Globus pallidus (tissue), 1 donor: ENCODE measurements around the gene ICE1.
"Not testable (repeated sequence)": the region's sequence is repeated elsewhere in the genome, so short reads cannot be mapped to it uniquely, and the experiment has no call there.

ENCODE experiments used
- DNase-seq: peaks from one replicate; pipeline ENCODE4 v3.0.0-alpha.2; 2015; ENCODE audit warnings: low spot score

ICE1 gene

DNA sequence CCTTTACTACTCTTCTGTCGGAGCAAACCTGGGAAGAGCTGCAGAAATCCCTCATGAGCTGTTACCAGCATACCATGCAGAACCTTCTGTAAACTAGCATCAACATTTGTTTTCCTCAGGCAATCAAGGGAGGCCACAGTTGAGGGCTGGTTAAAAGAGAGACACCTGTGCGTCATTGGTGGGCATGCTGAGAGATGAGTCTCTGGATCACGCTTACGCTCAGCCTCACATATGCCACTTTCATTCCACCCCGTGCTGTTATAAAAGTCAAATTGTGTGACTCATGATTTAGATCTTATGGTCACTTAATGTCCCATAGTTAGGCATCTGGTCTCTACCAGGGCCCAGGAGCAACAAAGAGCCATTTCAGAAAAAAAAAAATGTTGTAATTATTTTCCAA is 18.1 kb upstream of the ICE1 start:
- no peak for DNase-seq

DNA sequence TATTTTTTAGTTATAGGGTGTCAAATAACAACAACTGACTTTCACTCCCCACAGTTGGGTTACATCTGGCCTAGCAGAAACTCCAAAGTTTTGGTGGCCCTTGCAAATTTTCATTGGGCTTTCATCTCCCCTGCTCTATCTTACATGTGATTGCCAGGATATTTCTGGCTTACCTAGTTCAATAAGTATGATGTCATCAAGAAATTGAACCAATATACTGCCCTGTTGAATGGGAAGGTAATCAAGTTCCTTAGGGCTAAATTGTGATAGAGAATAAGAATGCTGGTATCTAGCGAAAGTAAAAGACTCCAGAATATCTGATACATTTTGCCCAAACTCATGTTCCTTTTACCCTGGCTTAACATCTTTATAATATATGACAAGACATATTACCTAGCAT is 17.0 kb upstream of the ICE1 start:
- DNase-seq = no peak

DNA sequence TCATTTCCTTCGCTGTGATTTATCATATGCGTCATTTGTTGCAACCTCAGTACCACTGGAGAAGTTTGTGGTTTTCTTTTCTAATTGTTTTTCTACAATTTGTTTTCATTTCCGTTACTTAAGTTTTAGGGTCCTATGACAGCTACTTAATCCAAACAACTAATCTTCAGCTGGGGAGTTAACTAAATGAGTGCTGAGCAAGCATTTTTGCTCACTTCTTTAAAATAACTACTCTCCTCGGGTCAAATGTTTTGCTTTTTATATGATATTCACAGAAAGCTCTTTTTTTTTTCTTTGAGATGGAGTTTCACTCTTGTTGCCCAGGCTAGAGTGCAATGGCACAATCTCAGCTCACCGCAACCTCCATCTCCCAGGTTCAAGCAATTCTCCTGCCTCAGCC is 14.6 kb upstream of the ICE1 start:
- DNase-seq = no peak

DNA sequence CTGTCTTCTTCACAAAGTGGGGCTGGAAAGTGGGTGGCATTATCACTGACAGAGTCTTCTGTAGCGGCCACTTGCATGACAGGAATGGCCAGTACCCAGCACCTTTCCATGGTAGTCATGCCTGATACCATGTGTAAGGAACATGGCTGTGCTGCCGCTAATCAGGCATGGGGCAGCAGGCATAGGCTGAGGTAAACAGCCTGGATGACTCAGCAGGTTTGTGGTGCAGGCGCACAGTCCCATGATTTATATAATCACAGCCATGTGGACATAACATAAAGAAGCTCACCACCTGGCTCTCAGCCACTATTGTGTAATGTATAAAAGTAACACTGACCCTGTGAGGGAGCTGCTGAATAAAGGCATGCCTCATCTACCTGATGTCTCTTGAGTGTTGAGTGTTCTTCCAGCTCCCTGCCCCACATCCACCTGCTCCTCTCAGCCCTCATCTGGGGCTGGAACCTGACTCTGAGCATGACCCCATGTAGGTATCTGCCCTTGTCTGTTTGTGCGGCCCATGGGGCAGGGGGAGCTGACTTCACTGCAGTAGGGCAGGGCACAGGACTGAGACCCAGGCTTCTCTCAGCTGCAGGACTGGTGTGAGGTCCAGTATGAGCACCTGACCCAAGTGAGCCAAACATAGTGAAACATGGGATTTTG is 13.2 kb upstream of the ICE1 start:
- no peak for DNase-seq

DNA sequence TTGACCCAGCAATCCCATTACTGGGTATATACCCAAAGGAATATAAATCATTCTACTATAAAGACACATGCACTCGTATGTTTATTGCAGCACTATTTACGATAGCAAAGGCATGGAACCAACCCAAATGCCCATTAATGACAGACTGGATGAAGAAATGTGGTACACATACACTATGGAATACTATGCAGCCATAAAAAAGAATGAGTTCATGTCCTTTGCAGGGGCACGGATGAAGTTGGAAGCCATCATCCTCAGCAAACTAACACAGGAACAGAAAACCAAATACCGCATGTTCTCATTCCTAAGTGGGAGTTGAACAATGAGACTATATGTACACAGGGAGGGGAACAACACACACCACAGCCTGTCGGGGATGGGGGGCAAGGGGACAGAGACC is 8.6 kb upstream of the ICE1 start:
- not testable (repeated sequence) for DNase-seq

DNA sequence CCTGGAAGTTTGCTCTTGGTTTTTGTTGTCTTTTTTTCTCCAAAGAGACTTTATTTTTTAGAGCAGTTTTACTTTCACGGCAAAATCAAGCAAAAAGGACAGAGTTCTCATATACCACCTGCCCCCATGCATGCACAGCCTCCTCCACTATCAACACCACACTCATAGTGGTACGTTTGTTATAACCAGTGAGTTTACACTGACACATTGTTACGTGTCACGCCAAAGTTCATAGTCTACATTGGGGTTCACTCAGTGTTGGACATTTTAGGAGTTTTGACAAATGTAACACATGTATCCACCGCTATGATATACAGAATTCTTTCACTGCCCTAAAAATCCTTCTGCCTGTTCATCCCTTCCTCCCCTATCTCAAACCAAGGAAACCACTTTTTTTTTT is 7.5 kb upstream of the ICE1 start:
- DNase-seq = no peak

DNA sequence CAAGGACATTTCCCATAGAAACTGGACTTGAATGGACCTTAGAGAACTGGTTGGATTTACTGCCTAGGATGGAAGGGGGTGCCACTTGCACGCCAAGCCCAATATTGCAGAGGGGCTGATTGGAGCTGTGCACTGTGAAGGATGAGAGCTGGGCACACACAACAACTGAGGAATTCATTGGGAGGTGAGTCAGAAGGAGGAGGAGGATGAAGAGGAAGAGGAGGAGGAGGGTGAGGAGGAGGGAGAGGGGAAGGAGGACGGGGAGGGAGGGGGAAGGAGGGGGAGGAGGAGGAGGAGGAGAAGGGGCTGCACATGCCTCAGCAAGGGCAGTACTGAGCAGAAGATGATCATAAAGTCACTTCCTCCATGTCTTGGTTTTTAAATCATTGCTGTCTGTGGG is 5.7 kb upstream of the ICE1 start:
- no peak for DNase-seq

DNA sequence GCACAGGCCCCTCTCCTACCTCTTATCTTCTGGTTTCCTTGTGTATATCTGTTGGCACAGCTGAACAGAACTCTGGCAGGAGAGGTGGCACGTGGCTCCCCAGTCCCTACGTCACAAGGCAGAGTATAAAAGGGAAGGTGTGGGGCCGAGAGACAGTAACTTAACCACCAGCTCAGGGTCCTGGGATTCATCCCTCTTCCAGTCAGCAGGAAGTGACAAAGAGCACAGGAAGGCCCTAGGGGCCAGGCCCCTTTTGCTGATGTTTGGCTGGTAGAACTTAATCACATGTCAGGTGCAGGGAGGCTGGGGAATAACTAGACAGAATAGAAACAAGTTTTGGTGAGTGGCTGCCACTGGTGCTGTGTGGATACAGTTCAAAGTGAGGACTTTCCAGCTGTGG is 4.5 kb upstream of the ICE1 start:
- DNase-seq = no peak

DNA sequence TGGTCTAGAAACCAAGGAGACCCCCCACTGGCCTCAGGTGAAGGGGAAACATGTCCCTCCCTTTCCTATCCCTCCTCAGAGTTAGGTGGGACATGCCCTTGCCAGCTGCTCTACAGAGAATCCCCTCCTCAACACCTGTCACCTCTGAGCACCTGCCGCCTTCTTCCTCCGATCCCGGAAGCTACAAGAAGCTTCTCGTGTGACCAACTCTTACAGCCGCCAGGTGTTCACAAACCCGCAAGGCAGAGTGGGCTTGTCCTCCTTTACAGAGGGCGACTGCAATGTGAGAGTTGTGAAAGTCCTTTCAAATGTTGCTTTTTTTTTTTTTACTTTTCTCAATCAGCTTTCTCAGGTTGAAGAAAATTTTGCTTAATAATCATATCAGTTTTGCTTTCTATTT is 3.7 kb upstream of the ICE1 start:
- DNase-seq = no peak

DNA sequence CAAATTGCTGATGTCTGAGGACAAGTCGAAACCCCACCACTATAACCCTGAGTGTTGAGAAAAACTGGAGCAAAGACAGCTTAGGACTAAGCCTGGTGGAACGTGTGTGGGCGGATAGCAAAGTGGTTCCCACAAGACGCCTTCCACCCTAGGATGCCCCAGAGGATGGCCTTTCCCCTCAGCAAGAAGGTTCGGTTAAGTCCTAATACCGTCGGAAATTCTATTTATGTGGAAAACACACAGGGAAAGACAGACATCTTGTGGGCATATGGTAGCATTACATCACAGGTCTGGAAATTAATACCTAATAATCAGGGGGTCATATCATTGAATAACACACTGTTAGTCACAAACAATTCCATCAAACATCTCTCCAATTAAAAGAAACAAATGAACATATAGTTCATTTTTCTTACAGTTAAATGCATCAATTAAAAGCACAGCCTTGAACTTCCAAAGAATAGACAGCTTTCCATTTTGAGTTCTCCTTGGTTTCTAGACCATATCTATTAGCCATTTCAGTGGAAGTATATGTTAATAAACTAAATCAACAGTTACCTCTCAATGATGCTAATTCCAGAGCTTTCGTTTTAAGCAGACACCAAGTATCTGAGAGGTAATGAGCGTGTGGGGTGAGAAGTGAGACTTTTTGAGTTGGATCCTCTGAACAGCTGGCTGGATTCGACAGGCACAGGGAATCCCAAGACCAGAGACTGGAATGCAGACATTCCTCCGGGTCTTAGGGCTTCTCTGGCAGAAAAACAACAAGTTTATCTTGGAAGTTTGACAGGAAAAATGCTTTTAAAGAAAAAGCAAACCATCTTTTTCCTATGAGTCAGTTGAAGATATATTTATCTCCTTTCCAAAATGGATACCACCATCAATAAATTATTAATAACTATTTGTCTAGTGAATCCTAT is 2.9 kb upstream of the ICE1 start:
- peak; percentile 20 for DNase-seq

DNA sequence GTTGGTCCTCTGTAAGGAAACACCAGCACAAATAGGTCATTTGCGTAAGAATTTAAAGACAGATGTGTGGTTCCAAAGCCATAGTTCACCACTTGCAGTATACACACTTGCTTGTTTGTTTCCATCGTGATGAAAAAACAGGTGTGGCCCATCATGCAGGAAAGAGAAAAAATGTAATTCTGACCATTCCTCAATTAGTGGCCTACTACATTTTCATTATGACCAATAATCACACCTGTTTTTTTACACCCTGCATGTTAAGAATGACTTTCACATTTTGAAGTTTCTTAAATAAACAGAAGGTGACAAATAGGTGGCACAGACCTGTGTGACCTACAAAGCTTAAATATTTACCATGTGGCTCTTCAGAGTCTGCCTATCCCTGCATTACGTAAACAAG is 2.2 kb upstream of the ICE1 start:
- DNase-seq = no peak

DNA sequence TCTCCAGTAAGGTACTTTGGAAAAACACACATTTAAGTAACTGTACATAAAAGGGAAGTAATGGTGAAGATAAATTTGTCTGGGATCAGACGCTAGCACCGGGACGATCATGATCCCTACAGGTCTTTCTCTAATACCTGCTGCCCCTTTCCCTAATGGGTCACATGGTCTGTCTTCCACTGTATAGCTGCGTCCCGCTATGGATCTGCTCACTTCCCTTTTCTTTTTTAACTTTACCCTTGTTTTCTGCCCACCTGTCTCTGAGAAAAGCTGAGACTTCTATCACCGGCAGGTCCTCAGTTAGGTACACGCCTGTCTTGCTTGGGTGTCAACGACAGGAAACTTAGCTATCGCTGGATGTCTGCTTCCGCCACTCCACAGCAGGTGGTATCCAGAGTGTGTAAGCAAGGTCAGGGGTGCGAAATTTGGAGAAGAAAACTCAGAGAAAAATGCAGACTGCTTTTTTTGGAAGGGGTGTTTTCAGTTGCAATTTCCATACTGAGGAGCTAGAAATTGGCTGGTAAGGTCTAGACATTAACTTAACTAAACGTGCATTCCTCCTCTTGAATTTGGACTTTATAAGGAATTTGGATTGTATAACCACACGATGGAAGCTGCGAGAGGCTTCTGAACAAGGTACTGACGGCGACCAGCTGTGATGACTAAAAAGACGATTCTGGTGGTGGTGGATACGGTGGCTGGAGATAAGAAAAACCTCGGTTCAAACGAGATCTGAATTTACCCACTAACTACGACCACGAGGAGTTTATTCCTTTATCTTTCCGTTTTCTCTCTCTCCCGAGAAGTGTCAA is 1.1 kb upstream of the ICE1 start:
- peak; percentile 19 for DNase-seq

DNA sequence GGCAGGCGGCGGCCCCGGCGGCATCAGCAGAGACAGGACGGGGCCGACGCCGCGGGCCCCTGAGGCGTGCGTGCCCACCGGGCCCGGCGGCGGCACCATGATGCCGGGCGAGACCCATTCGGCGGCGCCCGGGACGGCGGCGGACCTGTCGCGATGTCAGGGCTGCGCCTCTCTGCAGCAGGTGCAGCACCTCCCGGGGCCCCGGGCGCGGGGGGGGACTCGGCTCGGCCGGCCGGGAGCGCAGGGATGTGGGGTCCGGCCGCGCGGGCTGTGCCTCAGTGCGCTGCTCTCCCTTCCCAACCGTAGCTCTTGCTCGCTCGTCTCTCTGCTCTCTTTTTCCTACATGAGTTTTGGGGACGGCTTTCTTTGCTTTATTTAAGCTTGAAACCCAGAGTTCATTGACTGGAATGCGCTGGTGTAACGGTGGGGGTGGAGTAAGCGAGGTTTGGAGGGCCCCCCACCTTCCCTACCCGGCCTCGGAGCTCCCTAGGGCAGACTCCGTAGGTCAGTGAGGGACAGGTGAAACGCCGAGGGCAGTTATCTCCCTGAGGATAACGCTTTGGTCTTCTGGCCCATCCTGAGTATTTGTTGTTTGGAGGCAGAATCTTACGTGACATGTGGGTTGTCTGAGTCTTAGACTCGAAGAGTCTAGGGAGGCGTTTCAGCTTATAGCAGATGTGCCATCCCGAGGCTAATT is 490 bp downstream of the ICE1 start:
- DNase-seq = no peak

DNA sequence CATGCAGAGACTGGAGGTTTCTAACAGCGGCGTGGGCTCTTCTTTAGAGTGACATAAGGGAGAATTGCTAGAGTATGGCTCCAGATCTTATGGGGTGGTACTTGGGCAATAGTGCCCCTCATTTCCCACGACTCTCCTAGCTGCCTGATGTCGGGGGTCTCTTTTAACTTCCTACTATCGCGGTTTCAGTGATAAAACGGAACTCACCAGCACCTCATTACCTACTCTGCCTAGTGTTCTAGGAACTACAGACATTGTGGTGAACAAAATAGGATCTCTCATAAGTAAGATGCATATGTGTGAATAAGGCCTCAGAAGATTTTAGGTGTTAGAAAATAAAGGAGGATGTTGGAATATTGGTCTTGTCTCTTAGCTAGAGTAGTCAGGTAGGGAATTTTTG is 1.1 kb downstream of the ICE1 start:
- no peak for DNase-seq

DNA sequence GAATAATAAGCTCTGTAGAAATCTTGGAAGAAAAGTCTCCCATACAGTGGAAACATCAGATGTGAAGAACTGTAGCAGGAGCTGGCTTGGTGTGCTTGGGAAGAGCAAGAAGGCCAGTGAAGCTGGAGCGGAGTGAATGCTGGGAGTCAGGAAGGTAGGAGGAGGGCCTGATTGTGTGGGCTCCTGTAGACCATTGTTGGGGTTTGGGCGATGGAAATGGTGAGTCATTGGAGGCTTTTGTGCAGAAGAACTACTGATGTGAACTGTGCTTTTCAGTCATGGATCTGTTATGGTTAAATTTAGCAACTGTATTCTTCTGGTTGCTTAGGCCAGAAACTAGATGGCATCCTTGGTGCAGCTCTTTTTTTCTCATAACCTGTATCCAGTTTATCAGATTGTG is 2.3 kb downstream of the ICE1 start:
- DNase-seq = no peak

DNA sequence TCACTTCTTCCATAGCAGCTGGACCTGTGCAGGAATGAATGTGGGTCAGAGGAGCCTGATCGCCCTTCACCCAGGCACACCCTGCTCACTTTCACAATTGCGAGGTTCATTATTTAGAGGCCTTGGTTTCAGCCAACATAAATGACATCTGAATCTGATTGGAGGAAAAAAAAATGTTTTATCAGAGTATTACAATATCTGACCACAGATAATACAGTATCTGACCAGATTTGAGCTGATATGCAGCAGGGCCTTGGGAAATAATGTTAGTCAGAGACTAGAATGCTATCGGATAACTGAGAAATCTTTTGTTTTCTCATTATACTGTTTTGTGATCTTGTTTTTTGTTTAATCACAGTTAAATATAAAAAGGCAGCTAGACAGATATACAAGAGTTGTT is 7.7 kb downstream of the ICE1 start:
- DNase-seq = no peak

DNA sequence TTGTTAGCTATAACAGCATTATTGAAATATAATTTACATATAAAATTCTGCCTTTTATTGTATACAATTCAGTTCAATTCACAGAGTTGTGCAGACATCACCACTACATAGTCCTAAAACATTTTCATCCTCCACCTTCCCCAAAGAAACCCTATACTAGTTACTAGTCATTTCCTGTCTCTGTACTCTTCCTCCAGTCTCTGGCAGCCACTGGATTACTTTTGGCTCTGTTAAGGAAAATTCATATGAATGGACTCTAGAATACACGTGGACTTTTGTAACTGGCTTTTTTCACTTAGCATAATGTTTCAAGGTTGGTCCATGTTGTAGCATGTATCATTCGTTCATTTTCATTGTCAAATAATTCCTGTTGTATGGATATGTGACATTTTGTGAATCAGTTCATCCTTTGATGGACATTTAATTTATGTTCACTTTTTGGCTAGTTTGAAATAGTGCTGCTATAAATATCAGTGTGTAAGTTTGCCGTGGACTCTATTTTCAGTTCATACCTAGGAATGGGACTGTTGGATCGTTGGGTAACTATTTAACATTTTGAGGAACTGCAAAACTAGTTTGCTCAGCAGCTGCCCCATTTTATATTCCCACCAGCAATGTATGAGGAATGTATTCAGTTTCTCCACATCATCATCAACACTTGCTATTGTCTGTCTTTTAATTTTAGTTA is 9.7 kb downstream of the ICE1 start:
- no peak for DNase-seq

DNA sequence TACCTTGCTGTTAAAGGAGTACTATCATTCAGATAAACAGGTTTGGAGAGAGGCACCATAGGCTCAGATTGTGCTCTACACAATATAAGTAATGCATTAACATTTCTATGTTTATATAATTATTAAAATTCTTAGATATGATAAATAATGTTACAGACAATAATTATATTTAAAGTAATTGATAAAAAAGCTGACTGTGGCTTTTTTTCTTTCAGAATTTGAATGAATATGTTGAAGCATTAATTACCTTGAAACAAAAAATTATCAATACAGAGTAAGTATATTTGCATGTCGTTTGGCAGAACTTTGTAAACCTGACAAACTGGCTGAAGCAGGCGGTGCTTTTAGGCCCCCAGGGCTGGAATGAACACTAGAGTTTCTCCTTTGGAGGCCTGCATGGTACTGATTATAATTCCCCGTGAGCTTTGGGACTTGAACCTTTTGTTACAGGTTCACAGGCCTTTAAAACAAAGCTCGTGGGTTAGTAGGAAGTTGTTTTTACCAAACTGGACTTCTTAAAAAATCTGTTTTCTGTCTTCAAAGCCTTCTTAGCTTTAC is 13.8 kb downstream of the ICE1 start:
- DNase-seq = no peak

DNA sequence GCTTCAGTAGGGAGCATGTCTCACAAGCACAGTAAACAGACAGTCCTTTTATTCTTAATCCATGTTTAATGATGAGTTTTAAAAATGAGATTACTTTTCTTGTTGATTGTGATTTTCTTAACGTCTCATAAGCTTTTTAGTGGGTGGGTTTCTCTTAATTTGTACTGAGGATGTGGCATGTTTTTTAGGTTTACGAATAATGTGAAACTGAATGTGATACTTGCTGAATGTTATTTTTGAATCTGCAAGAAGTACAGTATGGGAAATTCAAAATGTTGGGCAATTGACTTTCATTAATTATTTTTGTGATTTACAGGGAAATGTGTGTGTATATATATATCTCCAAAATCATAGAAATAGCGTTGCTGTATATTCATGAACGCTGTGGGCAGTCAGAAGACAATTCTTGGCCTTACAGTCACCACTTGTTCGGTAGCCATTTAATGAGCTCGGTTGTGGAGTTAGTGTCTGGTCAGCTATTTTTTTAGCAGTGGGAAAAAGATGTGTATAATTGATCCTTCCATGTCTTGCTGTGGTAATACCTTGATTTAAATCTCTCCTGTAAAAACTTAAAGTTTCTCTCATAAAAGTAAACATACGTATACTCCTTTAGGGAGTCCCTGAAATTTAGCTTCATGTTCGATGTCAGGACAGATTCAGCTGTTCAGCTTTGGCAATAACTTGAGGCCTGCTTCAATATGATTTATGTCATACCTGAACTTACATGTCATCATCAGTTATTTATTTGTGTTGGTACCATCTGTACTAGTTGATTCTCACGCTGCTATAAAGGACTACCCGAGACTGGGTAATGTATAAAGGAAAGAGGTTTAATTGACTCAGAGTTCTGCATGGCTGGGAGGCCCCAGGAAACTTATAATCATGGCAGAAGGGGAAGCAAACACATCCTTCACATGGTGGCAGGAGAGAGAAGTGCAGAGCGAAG is 15.0 kb downstream of the ICE1 start:
- DNase-seq = no peak

DNA sequence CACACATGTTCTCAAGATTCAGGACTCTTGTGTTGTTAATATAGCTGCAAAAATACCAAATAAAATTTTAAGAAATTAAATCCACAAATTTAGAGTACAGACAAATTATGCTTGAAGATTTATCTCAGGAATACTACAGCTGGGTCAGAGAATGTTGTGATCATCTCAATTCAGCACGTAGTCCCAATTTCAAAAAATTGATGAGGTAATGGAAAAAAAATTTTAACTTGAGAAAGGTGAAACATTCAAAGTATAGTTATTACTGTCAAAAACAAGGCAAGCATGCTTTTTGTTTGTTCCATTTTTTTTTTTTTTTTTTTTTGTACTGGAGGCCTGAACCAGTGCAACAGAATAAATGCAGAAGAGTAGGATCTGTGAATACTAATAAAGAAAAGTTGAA is 29.4 kb downstream of the ICE1 start:
- no peak for DNase-seq
